Stimulated activated CD8-positive, alpha-beta memory T cell treated with anti-CD3 and anti-CD28 coated beads, Interleukin-7, amount 100 ng/mL, for 48 hours (primary cell): Measurements from ENCODE around the gene OR6S1.
A peak's percentile ranks its signal among the peaks of the same experiment; 100 is the strongest.
"Not testable (repeated sequence)": the region's sequence is repeated elsewhere in the genome, so short reads cannot be mapped to it uniquely, and the experiment has no call there.

Experiments used
- DNase-seq, 2 donors: peaks; one replicate each; pipeline ENCODE4 v3.0.0-alpha.2; 2020; ENCODE audit warnings: low read depth in 1 of 2; ENCODE audit errors: extremely low read depth in 1 of 2

Gene OR6S1

DNA sequence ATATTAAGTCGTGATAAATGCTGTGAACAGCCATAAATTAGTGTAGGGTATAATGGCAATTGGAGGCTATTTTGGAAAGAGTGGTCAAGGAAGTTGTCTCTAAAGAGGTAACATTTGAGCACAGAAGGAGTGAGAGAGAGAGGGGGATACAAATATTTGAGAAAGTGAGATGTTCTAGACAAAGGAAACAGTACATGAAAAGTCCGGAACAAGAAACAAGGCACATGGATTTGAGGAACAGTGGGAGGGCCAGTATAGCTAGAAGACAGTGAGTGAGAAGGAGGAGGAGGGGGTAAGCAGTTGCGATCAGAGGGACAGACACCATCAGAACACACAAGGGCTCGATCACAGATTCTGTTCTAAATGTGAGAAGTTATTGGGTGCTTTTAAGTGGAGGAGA, 30.2 kb downstream of the OR6S1 start:
- DNase-seq = no peak

DNA sequence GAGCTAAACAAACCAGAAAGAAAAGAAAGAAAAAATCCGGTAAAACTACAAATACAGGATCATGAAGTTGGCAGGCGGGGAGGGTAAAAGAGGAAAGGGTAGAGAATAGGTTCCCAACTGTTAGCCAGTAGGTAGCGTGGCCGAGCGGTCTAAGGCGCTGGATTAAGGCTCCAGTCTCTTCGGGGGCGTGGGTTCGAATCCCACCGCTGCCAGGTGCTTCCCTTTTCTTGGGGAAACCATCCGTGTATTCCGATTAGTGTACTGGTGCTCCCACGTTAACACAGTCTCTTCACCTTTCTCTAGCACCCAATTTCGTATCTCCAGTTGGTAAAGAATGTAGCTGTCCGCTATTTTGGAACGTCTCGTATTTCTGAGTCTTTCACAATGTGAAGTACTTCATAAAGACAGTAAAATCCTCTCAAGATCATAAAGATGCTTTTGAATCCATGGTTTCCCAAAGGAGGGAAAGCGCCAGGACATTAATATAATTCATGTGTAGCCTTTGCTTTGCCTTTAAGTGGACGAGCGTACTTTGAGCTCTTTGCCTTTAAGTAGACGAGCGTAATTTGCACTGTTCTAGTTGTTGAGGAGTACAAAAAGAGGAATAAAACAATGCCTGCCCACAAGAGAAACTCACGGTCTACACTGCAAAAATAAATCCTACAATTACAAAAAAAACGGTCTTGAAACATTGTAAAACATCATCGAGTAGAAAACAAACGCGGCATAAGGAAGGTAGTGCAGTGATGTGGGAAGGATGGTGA, 31.3 kb downstream of the OR6S1 start:
- DNase-seq = peak in 1 of 2 donors; percentile 69

DNA sequence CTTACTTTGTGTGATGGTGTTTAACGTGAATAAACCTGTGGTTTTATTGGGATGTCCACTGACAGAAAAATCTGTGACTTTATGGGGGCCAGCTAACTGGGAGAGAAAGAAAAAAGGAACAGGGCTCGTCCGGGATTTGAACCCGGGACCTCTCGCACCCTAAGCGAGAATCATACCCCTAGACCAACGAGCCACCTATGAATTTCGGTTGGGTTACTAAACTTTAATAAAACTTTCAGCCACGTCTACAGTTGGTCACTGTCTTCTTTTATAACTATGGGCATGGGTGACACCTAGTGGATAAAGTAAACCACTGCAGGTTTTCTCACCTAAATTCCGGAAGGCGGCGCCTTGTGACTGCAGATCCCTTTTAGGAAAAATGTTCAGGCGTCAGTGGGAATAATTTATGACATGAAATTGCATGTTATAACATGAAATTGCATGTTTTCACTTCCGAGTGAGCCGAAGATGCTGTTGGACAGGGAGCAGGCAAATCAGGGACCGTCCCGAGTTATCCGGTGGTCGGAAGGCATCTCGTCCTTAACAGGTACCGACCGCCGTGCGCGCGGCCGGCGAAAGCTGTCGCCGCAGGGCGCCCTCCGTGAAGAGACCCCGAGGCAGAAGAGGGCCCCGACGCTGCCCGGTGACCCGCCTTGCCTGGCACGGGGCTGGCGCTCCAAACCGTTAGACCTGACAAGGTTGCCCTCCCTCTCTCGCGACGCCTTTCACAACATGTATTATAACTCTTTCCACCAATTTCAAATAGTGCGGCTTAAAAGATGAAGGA, 32.1 kb downstream of the OR6S1 start:
- DNase-seq = no peak

GRCh38 chr14:20608383-20609110, 32.9 kb downstream of the OR6S1 start:
- no peak for DNase-seq

DNA sequence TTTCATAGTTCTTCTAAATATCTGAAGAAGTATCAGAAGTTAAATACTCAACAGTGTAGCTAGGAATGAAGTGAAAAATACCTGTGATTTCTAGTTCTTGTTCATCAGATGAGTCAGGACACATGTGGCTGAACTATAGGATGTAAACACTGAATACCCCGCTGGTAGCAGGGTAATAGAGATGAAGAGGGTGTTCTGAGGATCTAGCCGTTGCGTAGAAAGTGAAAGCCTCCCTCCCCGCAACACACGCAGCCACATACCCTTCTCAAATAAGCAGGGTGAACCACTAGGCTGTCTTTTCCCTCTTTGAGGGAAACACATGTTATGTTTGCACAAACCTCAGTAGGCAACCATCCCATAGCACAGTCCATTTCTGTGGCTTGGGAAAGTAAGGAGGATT, 33.9 kb downstream of the OR6S1 start:
- no peak for DNase-seq

DNA sequence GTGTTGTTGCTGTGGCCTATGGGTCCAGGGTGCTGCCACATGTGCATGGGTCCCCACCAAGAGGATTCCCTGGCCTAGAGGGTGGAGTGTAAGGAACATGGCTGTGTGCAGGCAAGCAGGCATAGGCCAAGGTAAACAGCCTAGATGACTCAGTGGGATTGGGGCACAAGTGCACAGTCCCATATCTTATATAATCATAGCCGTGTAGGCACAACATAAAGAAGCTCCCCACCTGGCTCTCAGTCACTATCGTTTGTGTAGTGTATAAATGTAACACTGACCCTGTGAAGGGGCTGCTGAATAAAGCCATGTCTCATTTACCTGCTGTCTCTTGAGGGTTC, 34.6 kb downstream of the OR6S1 start:
- no peak for DNase-seq

- no peak for DNase-seq
Observed at GRCh38 chr14:20606190-20606901, 35.1 kb downstream of the OR6S1 start.

DNA sequence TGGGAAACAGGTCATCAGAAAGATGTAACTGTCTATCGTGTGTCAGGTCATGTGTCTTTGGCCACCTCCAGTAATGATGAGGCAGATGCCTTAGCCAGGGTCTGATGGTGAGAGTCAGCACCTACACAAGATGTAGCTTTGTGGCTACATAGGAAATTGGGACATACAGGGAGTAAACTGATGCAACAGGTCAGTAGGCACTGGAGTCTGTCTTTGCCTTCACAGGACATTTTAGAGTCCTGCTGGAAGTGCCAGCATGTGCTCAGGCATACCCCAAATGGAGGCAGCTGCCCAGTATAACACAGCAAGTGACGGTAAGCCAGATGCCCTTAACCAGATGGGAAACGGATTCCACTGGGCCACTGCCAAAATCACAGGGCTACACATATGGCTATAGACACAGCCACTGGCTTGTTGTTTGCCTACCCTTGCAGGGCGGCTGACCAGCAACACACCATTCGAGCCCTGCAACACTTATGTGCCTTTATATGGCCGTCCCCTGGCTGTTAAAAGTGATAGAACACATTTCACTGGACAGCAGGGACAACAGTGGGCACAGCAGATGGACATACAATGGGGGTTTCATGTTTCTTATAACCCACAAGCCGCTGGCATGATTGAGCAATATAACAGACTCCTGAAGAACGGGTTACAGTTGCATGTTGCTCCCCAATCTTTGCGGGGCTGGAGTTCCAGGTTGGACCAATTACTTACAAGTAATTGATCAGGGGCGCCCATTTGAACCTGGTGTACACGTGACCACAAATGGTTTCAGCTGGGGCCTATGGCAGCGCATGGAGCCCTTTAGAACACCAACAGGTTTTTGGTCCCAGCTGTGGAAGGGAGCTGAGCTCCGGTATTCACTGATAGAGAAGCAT, 37.4 kb downstream of the OR6S1 start:
- DNase-seq = no peak

GRCh38 chr14:20602583-20602982, 38.9 kb downstream of the OR6S1 start:
- DNase-seq = no peak

GRCh38 chr14:20601522-20601921, 40.0 kb downstream of the OR6S1 start:
- DNase-seq = no peak

DNA sequence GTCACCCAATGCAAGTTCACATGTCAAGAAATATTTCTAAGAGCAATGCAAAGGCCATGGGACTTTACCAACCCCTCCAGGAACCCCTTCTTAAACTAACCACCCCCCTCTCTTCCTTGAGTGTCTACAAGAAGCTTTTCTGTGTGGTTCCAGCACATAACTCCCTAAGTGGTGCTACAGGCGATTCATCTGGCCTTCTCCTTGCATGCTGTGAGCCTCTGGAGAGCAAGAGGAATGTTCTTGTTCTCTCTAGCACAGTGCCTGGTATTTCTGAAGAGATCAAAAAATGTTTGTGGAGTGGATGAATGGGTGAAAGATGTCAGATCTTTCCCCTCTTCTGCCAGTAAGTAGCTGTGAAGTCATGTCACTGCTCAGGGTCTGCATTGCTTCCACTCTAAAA, 44.4 kb downstream of the OR6S1 start:
- no peak for DNase-seq

DNA sequence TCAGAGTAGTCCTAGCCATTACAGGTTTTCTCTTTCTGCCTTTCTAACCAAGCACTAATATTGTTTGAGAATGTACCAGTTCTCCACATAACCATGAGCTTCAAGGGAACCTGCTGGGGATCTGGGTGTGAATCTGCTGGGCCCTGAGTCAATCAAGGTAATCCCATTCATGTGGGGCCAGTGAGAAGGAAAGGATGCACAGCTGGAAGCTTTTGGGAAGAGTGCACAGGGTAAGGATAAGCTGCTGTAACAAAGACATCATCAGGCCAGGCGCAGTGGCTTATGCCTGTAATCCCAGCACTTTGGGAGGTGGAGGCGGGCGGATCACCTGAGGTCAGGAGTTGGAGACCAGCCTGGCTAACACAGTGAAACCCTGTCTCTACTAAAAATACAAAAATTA, 45.8 kb downstream of the OR6S1 start:
- DNase-seq = not testable (repeated sequence)

- no peak for DNase-seq
Observed at GRCh38 chr14:20592574-20592973, 48.9 kb downstream of the OR6S1 start.

DNA sequence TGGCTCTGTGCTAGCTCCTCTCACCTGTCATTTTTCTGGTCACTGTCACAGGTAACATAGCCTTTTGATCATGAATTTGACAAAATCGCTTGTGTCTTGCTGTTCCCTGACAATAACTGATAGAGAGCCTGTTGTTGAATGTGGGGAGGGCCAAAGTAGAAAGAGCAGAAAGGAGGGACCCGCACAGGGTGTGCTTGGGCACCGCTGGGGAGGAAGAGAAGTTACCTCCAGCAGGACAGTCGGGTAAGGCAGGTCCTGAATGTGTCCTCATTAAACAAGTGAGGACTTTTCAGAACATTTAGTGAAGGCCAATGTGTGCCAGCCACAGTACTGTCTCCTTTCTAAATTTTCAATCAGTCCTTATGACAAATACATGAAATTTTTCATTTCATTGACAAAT, 50.3 kb downstream of the OR6S1 start, which contains the start of gene RNASE12:
TSS of gene RNASE12 (minus strand) at position 142 of the 400 bp plus-strand sequence. CDS start 653 bp downstream, outside the sequence.
- no peak for DNase-seq
